SH-SY5Y (cell line): ENCODE data around the gene AKR7A2.

ENCODE experiments used
- GATA2 ChIP-seq: IDR thresholded peaks from 2 replicates; pipeline ENCODE4 v1.6.1; 2011; ENCODE audit warnings: mild to moderate bottlenecking, low read depth, low read length
- GATA3 ChIP-seq: IDR thresholded peaks from 2 replicates; pipeline ENCODE4 v1.6.1; 2011; ENCODE audit warnings: low read depth, mild to moderate bottlenecking, low read length, moderate library complexity

DNA sequence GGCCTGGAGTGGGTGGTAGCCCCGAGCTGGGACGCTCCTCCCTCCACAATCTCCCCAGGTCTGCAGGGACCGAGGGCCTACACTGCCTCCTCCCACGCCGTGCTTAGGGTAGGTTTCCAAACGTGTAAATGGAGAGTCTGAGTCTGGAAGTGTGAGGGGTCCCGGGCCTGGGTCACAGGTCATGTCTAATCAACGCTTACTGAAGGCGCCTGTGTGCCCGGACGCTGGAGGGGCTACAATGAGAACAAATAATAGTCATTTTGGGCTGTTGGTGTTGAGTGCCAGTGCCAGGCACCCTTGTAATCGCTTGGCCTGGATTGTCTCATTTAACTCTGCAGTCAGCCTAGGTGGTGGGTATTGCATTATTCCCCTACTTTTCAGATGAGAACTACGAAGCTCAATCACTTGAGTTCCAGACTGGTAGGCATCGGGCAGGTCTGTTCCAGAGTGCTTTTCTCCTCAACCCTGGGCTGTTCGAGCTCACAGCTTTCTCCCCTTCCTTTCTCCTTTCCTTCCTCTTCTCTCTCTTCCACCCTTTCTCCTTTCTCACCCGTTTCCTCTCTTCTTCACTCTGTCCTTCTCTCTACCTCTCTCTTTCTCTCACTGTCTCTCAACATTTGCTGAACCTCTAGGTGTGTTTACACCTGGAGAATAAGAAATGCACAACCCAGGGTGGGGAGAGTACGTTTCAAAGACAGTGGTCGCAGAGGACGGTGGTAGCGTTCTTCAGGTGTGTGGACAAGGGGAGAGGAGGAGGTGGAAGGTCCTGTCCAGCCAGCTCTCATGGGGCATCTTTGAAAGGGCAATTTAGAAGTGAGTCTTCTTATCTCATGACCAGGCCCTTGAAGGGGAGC, 1.1 kb upstream of the AKR7A2 start:
- TF ChIP-seq GATA3: no peak
- no peak for TF ChIP-seq GATA2
